GM21526 (cell line): Measurements from ENCODE around the gene HLA-A.

Experiments
- ATAC-seq: cut with Tn5 transposase; IDR thresholded peaks from one replicate; pipeline ENCODE4 v1.9.1; 2021; ENCODE audit warnings: moderate library complexity; ENCODE audit not compliant: unreplicated experiment, low FRiP score

Gene HLA-A

DNA sequence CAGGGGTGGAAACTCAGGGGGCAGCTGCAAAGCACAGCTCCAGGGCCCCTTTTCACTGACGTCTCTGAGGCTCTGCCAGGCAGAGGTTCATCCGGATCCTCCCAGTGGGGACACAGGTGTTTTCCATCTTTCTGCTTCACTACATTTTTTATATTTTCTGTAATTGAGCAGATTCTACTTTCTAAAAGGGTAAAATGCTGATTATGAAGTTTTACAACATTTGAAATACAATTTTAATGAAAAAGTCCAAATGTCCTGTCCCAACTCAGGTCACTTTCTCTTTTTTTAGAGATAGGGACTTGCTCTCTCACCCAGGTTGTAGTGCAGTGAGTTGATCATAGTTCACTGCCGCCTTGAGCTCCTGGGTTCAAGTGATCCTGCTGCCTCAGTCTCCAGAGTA, 41.9 kb downstream of the HLA-A start:
- ATAC-seq = no peak

GRCh38 chr6:29984992-29985391, 42.7 kb downstream of the HLA-A start:
- ATAC-seq = no peak

DNA sequence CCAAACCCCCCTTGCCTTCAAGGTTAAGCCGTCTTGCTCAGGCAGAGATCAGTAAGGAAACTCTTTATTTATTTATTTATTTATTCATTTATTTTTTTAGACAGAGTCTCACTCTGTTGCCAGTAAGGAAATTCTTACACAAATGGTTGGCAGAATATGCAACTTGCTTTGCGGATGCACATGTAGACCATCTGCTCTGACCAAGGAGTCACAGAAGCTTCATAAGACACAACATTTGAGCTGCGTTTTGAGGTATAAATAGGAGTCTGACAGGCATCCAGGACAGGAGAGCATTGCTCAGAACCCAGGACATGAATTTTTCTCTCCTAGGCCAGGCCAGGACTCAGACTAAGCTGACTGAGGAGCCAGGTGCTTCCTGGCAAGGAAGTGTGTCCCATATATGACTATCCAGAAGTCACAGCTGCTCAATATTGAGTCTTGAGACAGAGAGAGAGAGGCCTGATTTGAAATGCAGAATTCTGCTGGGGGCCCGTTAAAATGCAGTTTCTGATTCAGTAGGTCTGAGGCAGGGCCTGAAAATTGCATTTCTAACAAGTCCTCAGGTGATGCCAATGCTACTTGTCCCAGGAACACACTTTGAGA, 43.9 kb downstream of the HLA-A start:
- no peak for ATAC-seq

GRCh38 chr6:29989211-29989610, 46.9 kb downstream of the HLA-A start:
- no peak for ATAC-seq

GRCh38 chr6:29990931-29991330, 48.6 kb downstream of the HLA-A start:
- ATAC-seq = no peak

DNA sequence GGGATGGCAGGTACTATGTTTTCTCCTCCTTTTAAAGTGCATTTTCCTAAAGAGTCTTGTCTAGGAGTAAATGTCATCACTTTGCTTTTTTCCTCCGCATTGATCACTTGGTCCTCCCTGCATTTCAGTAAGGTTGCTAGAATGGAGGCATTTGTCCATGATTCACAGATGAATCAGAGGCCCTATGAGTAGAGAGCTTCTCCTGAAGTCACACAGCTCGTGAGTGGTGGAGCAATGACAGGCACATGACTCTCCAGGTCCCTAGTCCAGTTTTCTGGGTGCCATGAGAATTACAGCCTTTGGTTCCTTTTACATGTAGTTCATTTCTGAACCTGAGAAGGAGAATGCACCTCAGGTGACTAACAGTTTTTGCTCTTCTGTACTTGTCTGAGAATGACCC, 50.5 kb downstream of the HLA-A start:
- no peak for ATAC-seq

- no peak for ATAC-seq
Observed at GRCh38 chr6:29994826-29995225, 52.5 kb downstream of the HLA-A start.

- ATAC-seq = no peak
Observed at GRCh38 chr6:29995340-29995777, 53.0 kb downstream of the HLA-A start.
